ENCODE results near the gene PCGF5.
"Not testable (repeated sequence)": the region's sequence is repeated elsewhere in the genome, so short reads cannot be mapped to it uniquely, and the experiment has no call there.

PCGF5 gene

DNA sequence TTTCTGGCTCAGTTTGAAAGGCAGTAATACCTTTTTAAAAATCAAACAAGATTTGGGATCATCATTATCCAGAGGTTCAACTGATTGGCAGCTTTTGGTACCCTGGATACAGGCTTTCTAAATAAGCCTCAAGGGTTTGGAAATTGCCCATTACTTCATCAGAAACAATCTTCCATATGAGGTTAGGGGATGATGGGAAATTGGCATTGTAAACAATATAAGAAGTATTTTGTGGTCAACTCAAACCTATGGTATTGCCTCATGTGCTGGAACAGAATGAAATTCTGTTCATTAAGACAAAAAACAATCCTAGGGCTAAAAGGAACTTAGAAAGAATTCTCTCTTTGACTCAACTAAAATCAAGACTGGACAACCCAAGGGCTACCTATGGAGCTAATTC, 97.1 kb downstream of the PCGF5 start:
- Histone ChIP-seq H3K27me3 (ENCODE audit: control insufficient read depth, insufficient read depth, low read length, poor library complexity, severe bottlenecking) (no peaks in the 10 kb centered on the region), H3K4me1 (ENCODE audit: control insufficient read depth, insufficient read depth, low read length) (peaks cover 16% of the 10 kb centered on the region), H3K36me3 (ENCODE audit: control insufficient read depth, insufficient read depth, low read length) (no peaks in the 10 kb centered on the region), H3K4me3 (ENCODE audit: insufficient read depth, low read depth, low read length) (no peak overlapping the region), H3K9me3 (ENCODE audit: control insufficient read depth, low read length) (no peaks in the 10 kb centered on the region), H3K27ac (ENCODE audit: insufficient read depth, low read depth, low read length, poor library complexity, severe bottlenecking) (no peak overlapping the region)

DNA sequence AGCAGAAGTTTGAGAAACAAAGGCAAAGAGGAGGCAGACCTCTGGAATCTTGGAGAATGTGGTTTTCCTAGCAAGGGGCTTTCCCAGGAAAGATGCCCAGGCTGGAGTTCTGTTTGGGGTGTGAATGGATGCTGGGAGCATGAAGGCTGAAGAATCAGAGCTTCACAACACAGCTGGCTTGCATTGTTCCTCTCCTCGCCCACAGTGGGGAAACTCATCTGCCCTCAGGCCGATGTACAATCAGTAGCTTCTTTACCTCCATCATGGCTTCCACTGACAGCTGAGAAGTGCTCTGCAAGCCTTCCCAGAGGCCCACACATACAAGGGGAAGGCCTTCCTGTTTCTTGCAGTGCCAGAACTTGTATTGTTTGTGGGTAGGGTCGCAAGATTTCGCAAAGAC, 98.9 kb downstream of the PCGF5 start:
- WGBS, 2 experiments, result 38 to 42% methylated on average over 2 of the region's 4 CpGs
- Histone ChIP-seq H3K4me1 (ENCODE audit: control insufficient read depth, insufficient read depth, low read length) (peaks cover 4% of the 10 kb centered on the region), H3K36me3 (ENCODE audit: control insufficient read depth, insufficient read depth, low read length) (no peaks in the 10 kb centered on the region), H3K27me3 (ENCODE audit: control insufficient read depth, insufficient read depth, low read length, poor library complexity, severe bottlenecking) (no peaks in the 10 kb centered on the region), H3K27ac (ENCODE audit: insufficient read depth, low read depth, low read length, poor library complexity, severe bottlenecking) (no peak overlapping the region), H3K9me3 (ENCODE audit: control insufficient read depth, low read length) (no peaks in the 10 kb centered on the region), H3K4me3 (ENCODE audit: insufficient read depth, low read depth, low read length) (no peak overlapping the region)

DNA sequence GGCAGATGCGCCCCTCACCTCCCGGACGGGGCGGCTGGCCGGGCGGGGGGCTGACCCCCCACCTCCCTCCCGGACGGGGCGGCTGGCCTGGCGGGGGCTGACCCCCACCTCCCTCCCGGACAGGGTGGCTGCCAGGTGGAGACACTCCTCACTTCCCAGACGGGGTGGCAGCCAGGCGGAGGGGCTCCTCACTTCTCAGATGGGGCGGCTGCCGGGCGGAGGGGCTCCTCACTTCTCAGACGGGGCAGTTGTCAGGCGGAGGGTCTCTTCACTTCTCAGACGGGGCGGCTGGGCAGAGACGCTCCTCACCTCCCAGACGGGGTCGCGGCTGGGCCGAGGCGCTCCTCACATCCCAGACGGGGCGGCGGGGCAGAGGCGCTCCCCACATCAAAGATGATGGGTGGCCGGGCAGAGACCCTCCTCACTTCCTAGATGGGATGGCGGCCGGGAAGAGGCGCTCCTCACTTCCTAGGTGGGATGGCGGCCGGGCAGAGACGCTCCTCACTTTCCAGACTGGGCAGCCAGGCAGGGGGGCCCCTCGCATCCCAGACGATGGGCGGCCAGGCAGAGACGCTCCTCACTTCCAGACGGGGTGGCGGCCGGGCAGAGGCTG, 102.9 kb downstream of the PCGF5 start:
- H3K36me3 ChIP-seq (ENCODE audit: control insufficient read depth, insufficient read depth, low read length); H3K27ac ChIP-seq (ENCODE audit: insufficient read depth, low read depth, low read length, poor library complexity, severe bottlenecking); H3K27me3 ChIP-seq (ENCODE audit: control insufficient read depth, insufficient read depth, low read length, poor library complexity, severe bottlenecking); H3K4me3 ChIP-seq (ENCODE audit: insufficient read depth, low read depth, low read length); H3K4me1 ChIP-seq (ENCODE audit: control insufficient read depth, insufficient read depth, low read length); H3K9me3 ChIP-seq (ENCODE audit: control insufficient read depth, low read length): not testable (repeated sequence)
- 94 to 97% methylated on average over 44 of the region's 44 CpGs for WGBS, 2 experiments

DNA sequence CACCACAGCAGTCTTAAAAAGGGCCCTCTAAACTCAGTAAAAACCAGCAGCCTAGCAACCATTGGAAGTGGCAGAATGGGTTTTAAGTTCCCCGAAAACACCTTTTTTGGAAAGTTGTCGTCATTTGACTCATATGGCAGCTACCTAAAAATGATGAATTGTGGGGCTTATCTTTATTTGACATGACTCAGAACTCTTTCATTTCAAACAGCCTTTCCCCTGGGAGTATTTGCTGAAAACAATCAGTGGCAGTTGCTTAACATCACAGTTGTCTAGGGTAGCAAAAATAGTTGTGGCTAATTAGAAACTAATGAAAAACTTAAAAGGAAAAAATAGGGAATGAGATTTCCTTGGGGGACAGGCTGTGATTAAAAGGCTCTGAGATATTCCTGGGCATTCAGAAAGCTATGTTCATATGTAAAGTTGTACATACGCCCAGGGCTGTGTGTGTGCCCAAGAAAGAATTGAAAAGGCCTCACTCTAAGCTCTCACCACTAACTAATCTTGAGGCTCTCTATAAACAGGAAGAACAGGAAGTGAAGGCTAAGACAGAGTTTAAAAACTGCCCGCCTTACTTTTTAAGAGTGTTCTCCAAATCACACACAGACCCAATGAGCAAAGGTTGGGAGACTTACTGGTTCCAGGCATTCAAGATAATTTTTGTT, 108.0 kb downstream of the PCGF5 start:
- no peaks in the 10 kb centered on the region for H3K27me3 ChIP-seq (ENCODE audit: control insufficient read depth, insufficient read depth, low read length, poor library complexity, severe bottlenecking)
- no peaks in the 10 kb centered on the region for H3K36me3 ChIP-seq (ENCODE audit: control insufficient read depth, insufficient read depth, low read length)
- no peaks in the 10 kb centered on the region for H3K9me3 ChIP-seq (ENCODE audit: control insufficient read depth, low read length)
- WGBS, 2 experiments, result 90 to 95% methylated on average over 4 of the region's 4 CpGs
- H3K4me1 ChIP-seq (ENCODE audit: control insufficient read depth, insufficient read depth, low read length), result no peaks in the 10 kb centered on the region
- H3K27ac ChIP-seq (ENCODE audit: insufficient read depth, low read depth, low read length, poor library complexity, severe bottlenecking), result no peak overlapping the region
- no peak overlapping the region for H3K4me3 ChIP-seq (ENCODE audit: insufficient read depth, low read depth, low read length)

Data from ectodermal cell (in vitro differentiated cells).